NOMO-1 treated with DMSO at 0.1 percent for 48 hours (cell line): Measurements from ENCODE around the gene PGD.
"Not testable (repeated sequence)": the region's sequence is repeated elsewhere in the genome, so short reads cannot be mapped to it uniquely, and the experiment has no call there.

ENCODE experiments used
- DNase-seq: peaks from one replicate; lab custom pipeline; 2025; ENCODE audit not compliant: unreplicated experiment; lab: John Stamatoyannopoulos, UW

PGD gene

GRCh38 chr1:10433790-10434189, 34.9 kb downstream of the PGD start:
- no peak for DNase-seq

GRCh38 chr1:10434590-10434989, 35.7 kb downstream of the PGD start:
- DNase-seq: no peak

GRCh38 chr1:10437052-10437451, 38.2 kb downstream of the PGD start:
- DNase-seq: no peak

GRCh38 chr1:10438677-10439163, 39.9 kb downstream of the PGD start:
- DNase-seq: no peak

GRCh38 chr1:10440305-10440704, 41.4 kb downstream of the PGD start:
- no peak for DNase-seq

DNA sequence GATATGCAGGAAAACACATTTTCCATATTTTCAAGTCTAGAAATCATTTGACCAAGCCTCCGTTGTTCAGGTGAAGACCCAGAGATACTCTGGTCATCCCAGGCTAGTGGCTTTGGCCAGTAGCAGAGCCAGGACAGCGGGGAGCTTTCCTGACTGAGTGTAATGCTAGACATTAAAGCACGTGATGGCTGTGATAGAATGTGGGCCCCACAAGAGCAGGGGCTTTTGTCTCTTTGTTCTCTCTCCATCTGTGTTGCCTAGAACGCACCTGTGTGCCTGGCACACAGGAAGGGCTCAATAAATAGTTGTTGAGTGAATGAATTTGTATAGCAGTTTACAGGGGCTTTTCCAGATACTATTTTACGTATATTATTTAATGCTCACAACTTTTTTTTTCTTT, 41.9 kb downstream of the PGD start:
- no peak for DNase-seq

- no peak for DNase-seq
These were observed 45.4 kb downstream of the PGD start for GRCh38 chr1:10444248-10444647.

GRCh38 chr1:10444795-10445397, 46.0 kb downstream of the PGD start:
- DNase-seq: no peak

GRCh38 chr1:10446790-10447422, 48.0 kb downstream of the PGD start:
- DNase-seq: no peak

DNA sequence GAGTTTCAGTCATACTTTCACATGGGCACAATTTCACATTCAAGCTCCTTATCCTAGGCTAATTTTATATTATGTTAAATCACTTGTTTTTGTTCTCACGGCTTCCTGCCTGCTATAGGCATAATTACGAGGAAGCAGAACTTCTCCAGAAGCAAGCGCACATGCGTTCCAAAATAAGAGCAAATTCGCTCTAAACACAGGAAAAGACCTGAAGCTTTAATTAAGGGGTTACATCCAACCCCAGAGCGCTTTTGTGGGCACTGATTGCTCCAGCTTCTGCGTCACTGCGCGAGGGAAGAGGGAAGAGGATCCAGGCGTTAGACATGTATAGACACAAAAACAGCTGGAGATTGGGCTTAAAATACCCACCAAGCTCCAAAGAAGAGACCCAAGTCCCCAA, 50.9 kb downstream of the PGD start, which contains the start of gene CORT:
Gene CORT, plus strand, starts transcription at position 281 of the 400 bp plus-strand sequence. CDS start 193 bp downstream, outside the sequence.
- no peak for DNase-seq

- DNase-seq: no peak
These were observed 51.4 kb downstream of the PGD start for GRCh38 chr1:10450156-10450814.

GRCh38 chr1:10450836-10451235, 52.0 kb downstream of the PGD start:
- DNase-seq: no peak

DNA sequence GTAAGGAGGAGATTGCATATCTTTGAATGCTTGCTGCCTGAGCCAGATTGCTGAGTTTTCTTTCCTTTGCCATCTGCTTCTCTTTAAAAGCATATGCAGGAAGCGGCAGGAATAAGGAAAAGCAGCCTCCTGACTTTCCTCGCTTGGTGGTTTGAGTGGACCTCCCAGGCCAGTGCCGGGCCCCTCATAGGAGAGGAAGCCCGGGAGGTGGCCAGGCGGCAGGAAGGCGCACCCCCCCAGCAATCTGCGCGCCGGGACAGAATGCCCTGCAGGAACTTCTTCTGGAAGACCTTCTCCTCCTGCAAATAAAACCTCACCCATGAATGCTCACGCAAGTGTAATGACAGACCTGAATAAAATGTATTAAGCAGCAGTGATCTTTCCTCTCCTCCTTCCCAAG, 52.4 kb downstream of the PGD start:
- no peak for DNase-seq

DNA sequence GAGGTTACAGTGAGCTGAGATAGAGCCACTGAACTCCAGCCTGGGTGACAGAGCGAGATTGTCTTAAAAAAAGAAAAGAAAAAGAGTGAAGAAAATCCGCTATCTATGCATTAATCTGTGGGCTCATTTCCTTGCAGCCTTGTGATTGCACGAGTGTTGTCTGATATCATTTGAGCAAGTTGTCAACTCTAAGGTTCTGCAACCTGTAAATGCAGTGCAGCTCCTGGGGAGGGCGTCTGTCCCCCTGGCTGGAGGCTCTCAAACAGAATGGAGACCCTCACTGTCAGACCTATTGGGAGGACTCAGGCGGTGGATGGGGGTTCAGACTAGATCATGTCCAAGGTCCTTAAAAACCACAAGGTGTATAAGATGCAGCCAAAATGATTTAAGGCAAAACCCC, 57.2 kb downstream of the PGD start:
- DNase-seq: no peak

- DNase-seq: no peak
These were observed 57.8 kb downstream of the PGD start for GRCh38 chr1:10456661-10457060.

DNA sequence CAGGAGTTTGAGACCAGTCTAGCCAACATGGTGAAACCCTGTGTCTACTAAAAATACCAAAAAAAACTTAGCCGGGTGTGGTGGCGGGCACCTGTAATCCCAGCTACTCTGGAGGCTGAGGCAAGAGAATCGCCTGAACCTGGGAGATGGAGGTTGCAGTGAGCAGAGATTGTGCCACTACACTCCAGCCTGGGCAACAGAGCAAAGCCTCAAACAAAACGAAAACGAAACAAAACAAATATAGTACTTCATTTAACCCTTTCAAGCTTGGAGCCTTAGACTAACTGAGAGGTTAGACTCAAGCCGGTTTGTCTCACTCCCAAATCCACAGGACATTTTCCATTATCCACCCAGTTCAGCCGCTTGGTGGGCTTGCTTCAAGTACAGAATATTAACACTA, 58.6 kb downstream of the PGD start:
- not testable (repeated sequence) for DNase-seq

- no peak for DNase-seq
These were observed 59.0 kb downstream of the PGD start for GRCh38 chr1:10457875-10458274.

GRCh38 chr1:10459184-10459583, 60.3 kb downstream of the PGD start:
- DNase-seq: no peak

DNA sequence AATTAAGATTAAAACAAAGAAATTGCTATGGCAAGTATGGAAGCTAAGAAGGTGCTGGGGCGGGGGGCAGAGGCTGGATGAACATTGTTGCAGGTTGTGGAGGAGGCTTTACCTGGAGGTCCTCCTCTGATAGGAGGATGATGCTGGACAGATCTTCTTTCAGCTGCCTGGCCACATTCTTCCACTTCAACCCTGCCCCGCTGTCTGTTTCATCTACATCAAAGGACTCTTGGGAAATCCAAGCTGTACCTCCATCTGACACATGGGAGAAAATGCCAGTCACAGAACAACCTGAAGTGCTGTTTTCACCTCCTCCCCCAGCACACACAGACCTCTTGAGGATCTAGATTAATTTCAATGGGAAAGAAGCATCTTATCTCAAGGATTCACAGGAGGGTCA, 68.2 kb downstream of the PGD start:
- DNase-seq: no peak

GRCh38 chr1:10470043-10470442, 71.2 kb downstream of the PGD start:
- no peak for DNase-seq
